CD4-positive, alpha-beta T cell treated with Interferon alpha-2 for 1 hour (primary cell): ENCODE results near the gene ANKRD49.
A peak's percentile ranks its signal among the peaks of the same experiment; 100 is the strongest.
"Not testable (repeated sequence)": the region's sequence is repeated elsewhere in the genome, so short reads cannot be mapped to it uniquely, and the experiment has no call there.

Source experiments
- DNase-seq, 2 donors: peaks; one replicate each; pipeline ENCODE4 v3.0.0-alpha.2; 2020 to 2022

The ANKRD49 gene

GRCh38 chr11:94493281-94494125 lies at the start of gene ANKRD49, which contains the start of gene MRE11:
Gene ANKRD49, plus strand, starts transcription at chr11:94493984. Its CDS starts 2,710 bp downstream, at chr11:94496694.
Gene MRE11, minus strand, starts transcription at chr11:94493844. Its CDS starts 1,043 bp downstream, at chr11:94492801.
- DNase-seq, result peak; percentile 97

GRCh38 chr11:94445641-94446040 lies 48.1 kb upstream of the ANKRD49 start:
- no peak for DNase-seq

GRCh38 chr11:94447149-94447548 lies 46.6 kb upstream of the ANKRD49 start:
- DNase-seq, result no peak

- no peak for DNase-seq
Measured at GRCh38 chr11:94449029-94449428, 44.8 kb upstream of the ANKRD49 start.

- DNase-seq, result no peak
Measured at GRCh38 chr11:94449437-94449836, 44.3 kb upstream of the ANKRD49 start.

GRCh38 chr11:94450048-94450447 lies 43.7 kb upstream of the ANKRD49 start:
- DNase-seq, result no peak

GRCh38 chr11:94452988-94453387 lies 40.8 kb upstream of the ANKRD49 start:
- no peak for DNase-seq

- no peak for DNase-seq
Measured at GRCh38 chr11:94454301-94454700, 39.5 kb upstream of the ANKRD49 start.

GRCh38 chr11:94455861-94456260 lies 37.9 kb upstream of the ANKRD49 start:
- DNase-seq, result no peak

GRCh38 chr11:94457118-94458029 lies 36.4 kb upstream of the ANKRD49 start:
- DNase-seq, result no peak

GRCh38 chr11:94459576-94459975 lies 34.2 kb upstream of the ANKRD49 start:
- no peak for DNase-seq

- DNase-seq, result no peak
Measured at GRCh38 chr11:94469416-94469815, 24.4 kb upstream of the ANKRD49 start.

GRCh38 chr11:94472916-94473799 lies 20.6 kb upstream of the ANKRD49 start:
- DNase-seq, result peak in 1 of 2 donors; percentile 44

GRCh38 chr11:94477624-94478023 lies 16.2 kb upstream of the ANKRD49 start:
- no peak for DNase-seq

GRCh38 chr11:94481342-94481741 lies 12.4 kb upstream of the ANKRD49 start:
- no peak for DNase-seq

GRCh38 chr11:94486068-94486467 lies 7.7 kb upstream of the ANKRD49 start:
- DNase-seq, result no peak

- no peak for DNase-seq
Measured at GRCh38 chr11:94494126-94494680, 419 bp downstream of the ANKRD49 start.

- DNase-seq, result no peak
Measured at GRCh38 chr11:94500181-94500580, 6.4 kb downstream of the ANKRD49 start.

- DNase-seq, result no peak
Measured at GRCh38 chr11:94501522-94501921, 7.7 kb downstream of the ANKRD49 start.

- peak in 1 of 2 donors; percentile 71 for DNase-seq
Measured at GRCh38 chr11:94504689-94505293, 11.0 kb downstream of the ANKRD49 start.

- not testable (repeated sequence) for DNase-seq
Measured at GRCh38 chr11:94506513-94506912, 12.7 kb downstream of the ANKRD49 start.

- DNase-seq, result no peak
Measured at GRCh38 chr11:94507485-94507884, 13.7 kb downstream of the ANKRD49 start.
